HEK293 (cell line): ENCODE measurements around the gene USP5.

ENCODE experiments used
- CTCF ChIA-PET: fragments of 350-600 bp; formaldehyde crosslinking; extraction: SDS; loops from one replicate; lab custom pipeline; 2021; ENCODE audit warnings: antibody characterized with exemption; lab: Yijun Ruan, JAX
- POLR2A ChIA-PET: fragments of 300-600 bp; formaldehyde crosslinking; extraction: SDS; loops from one replicate; lab custom pipeline; 2020; ENCODE audit warnings: antibody characterized with exemption, inconsistent platforms; lab: Yijun Ruan, JAX
- H3K27ac ChIP-seq: fragments of 200-500 bp; sonication (Bioruptor generic); 2 replicates; pipeline ENCODE4 v1.5.1; 2014; ENCODE audit warnings: low read depth, low read length, control low read depth, inconsistent platforms; ENCODE audit errors: extremely low read depth
- H3K36me3 ChIP-seq, 2 experiments: fragments of 200-500 bp in 1 of 2; sonication (Bioruptor generic) in 1 of 2; 1 replicate in 1 of 2; 2 replicates in 1 of 2; pipeline ENCODE4 v1.5.1; 2014 to 2017; ENCODE audit warnings: inconsistent platforms in 2 of 2, low read length in 2 of 2; ENCODE audit not compliant: control insufficient read depth in 2 of 2, insufficient read depth in 1 of 2
- H3K4me1 ChIP-seq: fragments of 200-500 bp; sonication (Bioruptor generic); 2 replicates; pipeline ENCODE4 v1.5.1; 2014; ENCODE audit warnings: mild to moderate bottlenecking, low read length, inconsistent platforms; ENCODE audit not compliant: control insufficient read depth, insufficient read depth
- H3K4me3 ChIP-seq: 2 replicates; pipeline ENCODE4 v1.5.1; 2011; ENCODE audit warnings: low read depth, mild to moderate bottlenecking, control low read depth, low read length, moderate library complexity
- H3K9me3 ChIP-seq: fragments of 200-500 bp; sonication (Bioruptor generic); 2 replicates; pipeline ENCODE4 v1.5.1; 2014; ENCODE audit warnings: low read depth, low read length, inconsistent platforms; ENCODE audit not compliant: control insufficient read depth, insufficient read depth
- HOXA7 ChIP-seq: sonication (generic); formaldehyde crosslinking; IDR thresholded peaks from 2 replicates; pipeline ENCODE4 v1.8.1; 2022; ENCODE audit warnings: missing genetic modification reagents, borderline replicate concordance
- HOXC10 ChIP-seq: sonication (generic); formaldehyde crosslinking; IDR thresholded peaks from 2 replicates; pipeline ENCODE4 v1.8.1; 2023; ENCODE audit warnings: mild to moderate bottlenecking, missing genetic modification reagents
- OVOL3 ChIP-seq: fragments of 450-650 bp; formaldehyde crosslinking; IDR thresholded peaks from 2 replicates; pipeline ENCODE4 v1.5.1; 2016; ENCODE audit warnings: missing biosample characterization, missing genetic modification characterization
- YY1 ChIP-seq: fragments of 450-650 bp; formaldehyde crosslinking; IDR thresholded peaks from 2 replicates; pipeline ENCODE4 v1.5.1; 2018; ENCODE audit warnings: missing biosample characterization, missing genetic modification characterization
- ZBTB1 ChIP-seq: fragments of 450-650 bp; formaldehyde crosslinking; IDR thresholded peaks from 2 replicates; pipeline ENCODE4 v1.5.1; 2016; ENCODE audit warnings: missing biosample characterization, missing genetic modification characterization
- ZBTB10 ChIP-seq: fragments of 450-650 bp; formaldehyde crosslinking; IDR thresholded peaks from 2 replicates; pipeline ENCODE4 v1.5.1; 2016; ENCODE audit warnings: missing biosample characterization, missing genetic modification characterization
- ZNF221 ChIP-seq: fragments of 450-650 bp; formaldehyde crosslinking; IDR thresholded peaks from 2 replicates; pipeline ENCODE4 v1.5.1; 2017; ENCODE audit warnings: missing biosample characterization, missing genetic modification characterization, borderline replicate concordance
- ZNF266 ChIP-seq: fragments of 450-650 bp; formaldehyde crosslinking; IDR thresholded peaks from 2 replicates; pipeline ENCODE4 v1.5.1; 2016; ENCODE audit warnings: missing biosample characterization, missing genetic modification characterization, low read depth
- ZNF324 ChIP-seq: fragments of 450-650 bp; formaldehyde crosslinking; IDR thresholded peaks from 2 replicates; pipeline ENCODE4 v1.5.1; 2016; ENCODE audit warnings: missing biosample characterization, missing genetic modification characterization
- ZNF354C ChIP-seq: fragments of 450-650 bp; formaldehyde crosslinking; IDR thresholded peaks from 2 replicates; pipeline ENCODE4 v1.5.1; 2016; ENCODE audit warnings: missing biosample characterization, missing genetic modification characterization, low read depth, borderline replicate concordance
- ZNF362 ChIP-seq: fragments of 450-650 bp; formaldehyde crosslinking; IDR thresholded peaks from 2 replicates; pipeline ENCODE4 v1.5.1; 2016; ENCODE audit warnings: missing biosample characterization, missing genetic modification characterization
- ZNF529 ChIP-seq: fragments of 450-650 bp; formaldehyde crosslinking; IDR thresholded peaks from 2 replicates; pipeline ENCODE4 v1.5.1; 2017; ENCODE audit warnings: missing genetic modification characterization, missing biosample characterization; ENCODE audit not compliant: insufficient replicate concordance
- ZNF560 ChIP-seq: fragments of 450-650 bp; formaldehyde crosslinking; IDR thresholded peaks from 2 replicates; pipeline ENCODE4 v1.5.1; 2017; ENCODE audit warnings: missing biosample characterization, missing genetic modification characterization, borderline replicate concordance
- ZNF585B ChIP-seq: fragments of 450-650 bp; formaldehyde crosslinking; IDR thresholded peaks from 2 replicates; pipeline ENCODE4 v1.5.1; 2016; ENCODE audit warnings: missing biosample characterization, missing genetic modification characterization
- ZNF624 ChIP-seq: fragments of 450-650 bp; formaldehyde crosslinking; IDR thresholded peaks from 2 replicates; pipeline ENCODE4 v1.5.1; 2017; ENCODE audit warnings: missing biosample characterization, missing genetic modification characterization
- ZNF664 ChIP-seq: fragments of 450-650 bp; formaldehyde crosslinking; IDR thresholded peaks from 2 replicates; pipeline ENCODE4 v1.5.1; 2016; ENCODE audit warnings: missing biosample characterization, missing genetic modification characterization
- ZNF76 ChIP-seq: fragments of 450-650 bp; formaldehyde crosslinking; IDR thresholded peaks from 2 replicates; pipeline ENCODE4; 2016; ENCODE audit warnings: low read depth, missing biosample characterization, missing genetic modification characterization, borderline replicate concordance
- ZNF768 ChIP-seq: fragments of 450-650 bp; formaldehyde crosslinking; IDR thresholded peaks from 2 replicates; pipeline ENCODE4 v1.5.1; 2018; ENCODE audit warnings: missing biosample characterization, mild to moderate bottlenecking, missing genetic modification characterization
- ZNF777 ChIP-seq: fragments of 450-650 bp; formaldehyde crosslinking; IDR thresholded peaks from 2 replicates; pipeline ENCODE4 v1.5.1; 2017; ENCODE audit warnings: missing biosample characterization, missing genetic modification characterization, borderline replicate concordance
- ZNF792 ChIP-seq: fragments of 450-650 bp; formaldehyde crosslinking; IDR thresholded peaks from 2 replicates; pipeline ENCODE4 v1.5.1; 2016; ENCODE audit warnings: missing biosample characterization, missing genetic modification characterization

USP5 gene

GRCh38 chr12:6834873-6835272 is 17.1 kb upstream of the USP5 start:
- Histone ChIP-seq H3K4me3 (no peak overlapping the region), H3K27ac (no peak overlapping the region), H3K4me1 (no peaks in the 10 kb centered on the region), H3K9me3 (no peaks in the 10 kb centered on the region), H3K36me3 (peaks cover 17 to 91% of the 10 kb centered on the region in 2 experiments)
- ChIA-PET CTCF (interaction anchor here (0.6 to 7.4 kb wide), 12 partner anchors 10 to 167 kb away, joined by 3 to 75 read pairs (median 6); partner anchors contain the start of genes CDCA3, MLF2 and USP5), POLR2A (interaction anchor here (1.1 to 3.3 kb wide), 4 partner anchors 9 to 111 kb away, joined by 8 to 17 read pairs (median 11); partner anchors contain the start of genes CDCA3, COPS7A, MLF2 and USP5)
- TF ChIP-seq ZNF76 (tag by site-specific recombination) (peak; percentile 66), YY1 (tag by site-specific recombination) (no peak), ZNF585B (tag by site-specific recombination) (no peak), HOXC10 (CRISPR knock-in tag) (no peak), ZNF266 (tag by site-specific recombination) (no peak), ZNF354C (tag by site-specific recombination) (no peak)

GRCh38 chr12:6836851-6837250 is 15.1 kb upstream of the USP5 start:
- no peak overlapping the region for H3K4me3 ChIP-seq
- H3K4me1 ChIP-seq: no peaks in the 10 kb centered on the region
- H3K27ac ChIP-seq: no peak overlapping the region
- no peak for TF ChIP-seq ZNF777 (tag by site-specific recombination)
- no peak for TF ChIP-seq ZNF362 (tag by site-specific recombination)
- TF ChIP-seq ZNF768 (tag by site-specific recombination): no peak
- TF ChIP-seq ZBTB10 (tag by site-specific recombination): no peak
- TF ChIP-seq ZNF664 (tag by site-specific recombination): no peak
- no peak for TF ChIP-seq ZNF529 (tag by site-specific recombination)
- TF ChIP-seq ZNF624 (tag by site-specific recombination): no peak
- no peak for TF ChIP-seq ZNF324 (tag by site-specific recombination)
- no peak for TF ChIP-seq ZNF792
- TF ChIP-seq ZNF221 (tag by site-specific recombination): no peak
- TF ChIP-seq YY1 (tag by site-specific recombination): no peak
- no peak for TF ChIP-seq ZNF560 (tag by site-specific recombination)
- no peak for TF ChIP-seq HOXA7 (CRISPR knock-in tag)
- no peak for TF ChIP-seq OVOL3 (tag by site-specific recombination)
- TF ChIP-seq ZBTB1 (tag by site-specific recombination): no peak
- TF ChIP-seq, all 188 proteins: peak for 0
- ChIA-PET POLR2A (interaction anchor here (0.6 to 3.3 kb wide), 3 partner anchors 15 to 113 kb away, joined by 3 to 10 read pairs (median 5); partner anchors contain the start of genes CDCA3 and COPS7A), CTCF (interaction anchor here (0.5 to 7.4 kb wide), 6 partner anchors 10 to 207 kb away, joined by 3 to 75 read pairs (median 6); partner anchors contain the start of genes CDCA3, MLF2 and USP5)
- Histone ChIP-seq H3K36me3 (peaks cover 14 to 85% of the 10 kb centered on the region in 2 experiments), H3K9me3 (no peaks in the 10 kb centered on the region)
